Measurements from ENCODE around the gene COX4I1.
"Not testable (repeated sequence)": the region's sequence is repeated elsewhere in the genome, so short reads cannot be mapped to it uniquely, and the experiment has no call there.

Gene COX4I1

GRCh38 chr16:85812031-85812807 lies 12.7 kb downstream of the COX4I1 start:
- no peak for ATAC-seq (ENCODE audit: insufficient read depth, low read depth)
- H2AFZ ChIP-seq (ENCODE audit: low read depth, low read length) = no peak overlapping the region
- DNase-seq = no peak
- H3K27ac ChIP-seq (ENCODE audit: low read length) = no peak overlapping the region
- H3K4me2 ChIP-seq (ENCODE audit: insufficient read depth, low read length) = no peak overlapping the region
- no peaks in the 10 kb centered on the region for H3K9me3 ChIP-seq (ENCODE audit: insufficient read depth, low read length, severe bottlenecking)
- H3K4me3 ChIP-seq (ENCODE audit: low read depth in 1 of 2, low read length in 2 of 2) = no peak overlapping the region
- H3K9ac ChIP-seq (ENCODE audit: low read depth, low read length) = no peak overlapping the region
- no peaks in the 10 kb centered on the region for H3K79me2 ChIP-seq (ENCODE audit: insufficient read depth, low read length)
- peaks cover 6% of the 10 kb centered on the region for H3K27me3 ChIP-seq (ENCODE audit: insufficient read depth, low read length, poor library complexity)
- 0 out of 2 replicates have a peak, but pooled peaks cover 2% of the 10 kb centered on the region for H3K36me3 ChIP-seq (ENCODE audit: insufficient read depth, low read length)
- H3K4me1 ChIP-seq (ENCODE audit: insufficient read depth, low read length) = no peaks in the 10 kb centered on the region
- no peaks in the 10 kb centered on the region for H4K20me1 ChIP-seq (ENCODE audit: insufficient read depth, low read length)
- TF ChIP-seq CTCF (IDR thresholded peaks at IDR 0.05; ENCODE audit: borderline replicate concordance, extremely low read depth, low read length, poor library complexity, severe bottlenecking) = no peak
- no peak for TF ChIP-seq EZH2 (IDR thresholded peaks at IDR 0.05; ENCODE audit: borderline replicate concordance, low read depth, low read length, severe bottlenecking)

GRCh38 chr16:85812811-85813700 lies 13.6 kb downstream of the COX4I1 start:
- ATAC-seq (ENCODE audit: insufficient read depth, low read depth) (no peak), DNase-seq (no peak)
- H3K4me2 ChIP-seq (ENCODE audit: insufficient read depth, low read length) = no peak overlapping the region
- no peak overlapping the region for H3K27ac ChIP-seq (ENCODE audit: low read length)
- no peaks in the 10 kb centered on the region for H3K4me1 ChIP-seq (ENCODE audit: insufficient read depth, low read length)
- H3K4me3 ChIP-seq (ENCODE audit: low read depth in 1 of 2, low read length in 2 of 2) = no peak overlapping the region
- H3K9me3 ChIP-seq (ENCODE audit: insufficient read depth, low read length, severe bottlenecking) = no peaks in the 10 kb centered on the region
- no peaks in the 10 kb centered on the region for H3K79me2 ChIP-seq (ENCODE audit: insufficient read depth, low read length)
- TF ChIP-seq CTCF (IDR thresholded peaks at IDR 0.05; ENCODE audit: borderline replicate concordance, extremely low read depth, low read length, poor library complexity, severe bottlenecking) (no peak), EZH2 (IDR thresholded peaks at IDR 0.05; ENCODE audit: borderline replicate concordance, low read depth, low read length, severe bottlenecking) (no peak)
- H2AFZ ChIP-seq (ENCODE audit: low read depth, low read length) = no peak overlapping the region
- peaks cover 6% of the 10 kb centered on the region for H3K27me3 ChIP-seq (ENCODE audit: insufficient read depth, low read length, poor library complexity)
- H3K9ac ChIP-seq (ENCODE audit: low read depth, low read length) = no peak overlapping the region
- no peaks in the 10 kb centered on the region for H4K20me1 ChIP-seq (ENCODE audit: insufficient read depth, low read length)
- no peaks in the 10 kb centered on the region for H3K36me3 ChIP-seq (ENCODE audit: insufficient read depth, low read length)

- ATAC-seq (ENCODE audit: insufficient read depth, low read depth) = no peak
- H2AFZ ChIP-seq (ENCODE audit: low read depth, low read length) = no peak overlapping the region
- H4K20me1 ChIP-seq (ENCODE audit: insufficient read depth, low read length) = no peaks in the 10 kb centered on the region
- H3K36me3 ChIP-seq (ENCODE audit: insufficient read depth, low read length) = no peaks in the 10 kb centered on the region
- no peak overlapping the region for H3K4me3 ChIP-seq (ENCODE audit: low read depth in 1 of 2, low read length in 2 of 2)
- DNase-seq = no peak
- no peak for TF ChIP-seq CTCF (IDR thresholded peaks at IDR 0.05; ENCODE audit: borderline replicate concordance, extremely low read depth, low read length, poor library complexity, severe bottlenecking)
- TF ChIP-seq EZH2 (IDR thresholded peaks at IDR 0.05; ENCODE audit: borderline replicate concordance, low read depth, low read length, severe bottlenecking) = no peak
- no peaks in the 10 kb centered on the region for H3K79me2 ChIP-seq (ENCODE audit: insufficient read depth, low read length)
- peaks cover 6% of the 10 kb centered on the region for H3K27me3 ChIP-seq (ENCODE audit: insufficient read depth, low read length, poor library complexity)
- H3K4me2 ChIP-seq (ENCODE audit: insufficient read depth, low read length) = no peak overlapping the region
- no peaks in the 10 kb centered on the region for H3K4me1 ChIP-seq (ENCODE audit: insufficient read depth, low read length)
- no peak overlapping the region for H3K9ac ChIP-seq (ENCODE audit: low read depth, low read length)
- H3K27ac ChIP-seq (ENCODE audit: low read length) = no peak overlapping the region
- no peaks in the 10 kb centered on the region for H3K9me3 ChIP-seq (ENCODE audit: insufficient read depth, low read length, severe bottlenecking)
Observed at GRCh38 chr16:85816159-85816558, 16.7 kb downstream of the COX4I1 start.

- H2AFZ ChIP-seq (ENCODE audit: low read depth, low read length); DNase-seq; ATAC-seq (ENCODE audit: insufficient read depth, low read depth): not testable (repeated sequence)
Observed at GRCh38 chr16:85817195-85817594, 17.7 kb downstream of the COX4I1 start.

More at GRCh38 chr16:85817195-85817594, 17.7 kb downstream of the COX4I1 start:
- H3K27me3 ChIP-seq (ENCODE audit: insufficient read depth, low read length, poor library complexity); H3K4me2 ChIP-seq (ENCODE audit: insufficient read depth, low read length); H3K4me3 ChIP-seq (ENCODE audit: low read depth in 1 of 2, low read length in 2 of 2); H3K9ac ChIP-seq (ENCODE audit: low read depth, low read length); H3K9me3 ChIP-seq (ENCODE audit: insufficient read depth, low read length, severe bottlenecking); H4K20me1 ChIP-seq (ENCODE audit: insufficient read depth, low read length); H3K36me3 ChIP-seq (ENCODE audit: insufficient read depth, low read length); H3K79me2 ChIP-seq (ENCODE audit: insufficient read depth, low read length); H3K27ac ChIP-seq (ENCODE audit: low read length); H3K4me1 ChIP-seq (ENCODE audit: insufficient read depth, low read length): not testable (repeated sequence)

Data from DND-41 (cell line).